AG09319 (cell line): ENCODE data around the gene TXN.
A peak's percentile ranks its signal among the peaks of the same experiment; 100 is the strongest.

Source experiments
- DNase-seq: peaks from one replicate; pipeline ENCODE4 v3.0.0-alpha.2; 2010; ENCODE audit warnings: low read depth; ENCODE audit errors: extremely low read depth
- CTCF ChIP-seq: IDR thresholded peaks from 2 replicates; pipeline ENCODE4 v1.5.1; 2011; ENCODE audit warnings: low read depth, mild to moderate bottlenecking, inconsistent platforms, low read length, moderate library complexity

Gene TXN

GRCh38 chr9:110276781-110277180 is 20.5 kb upstream of the TXN start:
- no peak for TF ChIP-seq CTCF
- no peak for DNase-seq

- DNase-seq: no peak
- TF ChIP-seq CTCF: no peak
Measured at GRCh38 chr9:110270211-110270995, 14.1 kb upstream of the TXN start.

- no peak for DNase-seq
Measured at GRCh38 chr9:110266795-110267194, 10.5 kb upstream of the TXN start.

GRCh38 chr9:110261632-110262031 is 5.3 kb upstream of the TXN start:
- no peak for TF ChIP-seq CTCF
- peak; percentile 35 for DNase-seq

More at GRCh38 chr9:110266795-110267194, 10.5 kb upstream of the TXN start:
- no peak for TF ChIP-seq CTCF

GRCh38 chr9:110260911-110261310 is 4.6 kb upstream of the TXN start:
- DNase-seq: no peak
- TF ChIP-seq CTCF: no peak

- no peak for DNase-seq
- TF ChIP-seq CTCF: no peak
Measured at GRCh38 chr9:110259566-110259965, 3.3 kb upstream of the TXN start.

- TF ChIP-seq CTCF: no peak
- no peak for DNase-seq
Measured at GRCh38 chr9:110258690-110259091, 2.4 kb upstream of the TXN start.
